Spleen (tissue), 7 donors: ENCODE data around the gene MBNL2.

Source experiments
- POLR2A ChIP-seq, 3 donors: fragments of 450-650 bp; IDR thresholded peaks; one replicate each; pipeline ENCODE4 v1.5.1; 2017; ENCODE audit warnings: antibody characterized with exemption in 3 of 3, mild to moderate bottlenecking in 1 of 3
- TF ChIP-seq, protein P1 (sequence below), 11 experiments: fragments of 200-600 bp in 7 of 11; fragments of 450-650 bp in 4 of 11; sonication (generic) in 4 of 11; IDR thresholded peaks in 8 of 11; conservative IDR thresholded peaks in 3 of 11; 1 replicate in 7 of 11; 2 replicates in 4 of 11; pipeline versions ENCODE4 v1.4.0 to v1.8.0; 2016 to 2021; ENCODE audit warnings: antibody characterized with exemption in 11 of 11, inconsistent platforms in 4 of 11, mild to moderate bottlenecking in 1 of 11
- donor health status: DM: no; HTN: no; CAD: no; lungs with moderate emphysema.
- donor health status: DM: no; HTN: no; CAD: no.
- donor health status: DM: no; HTN: no; CAD: no.

DNA sequence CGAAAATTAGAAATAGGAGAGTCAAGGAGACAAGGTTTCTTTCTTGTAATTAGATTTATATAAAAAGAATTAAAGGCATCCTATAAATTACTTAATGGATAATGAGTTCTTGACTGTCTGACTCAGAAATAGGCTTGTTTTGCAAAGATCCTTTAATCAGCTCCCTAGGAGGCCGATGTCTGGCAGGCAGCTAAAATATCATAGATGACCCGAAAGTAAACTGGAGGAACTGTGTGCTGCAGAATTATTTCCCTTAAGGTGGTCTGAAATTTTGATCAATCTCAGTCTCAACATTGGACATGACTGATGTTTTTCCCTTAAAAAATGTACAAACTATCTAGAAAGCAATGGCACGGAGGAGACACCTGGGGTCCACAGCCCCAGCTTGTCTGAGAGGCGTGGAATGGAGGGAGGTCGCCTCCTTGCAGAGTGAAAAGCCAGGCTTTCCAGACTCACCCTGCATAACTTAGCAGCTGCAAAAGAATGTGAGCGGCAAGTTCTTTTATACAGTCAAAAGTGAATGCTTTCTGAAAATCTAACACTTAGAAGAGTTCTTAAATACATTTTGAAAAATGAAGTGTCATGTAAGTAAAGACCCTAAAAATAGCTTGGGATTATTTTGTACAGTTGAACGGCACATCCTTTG, 44.8 kb downstream of the MBNL2 start:
- TF ChIP-seq POLR2A (IDR thresholded peaks at IDR 0.05), result no peak
- TF ChIP-seq, protein P1, sequence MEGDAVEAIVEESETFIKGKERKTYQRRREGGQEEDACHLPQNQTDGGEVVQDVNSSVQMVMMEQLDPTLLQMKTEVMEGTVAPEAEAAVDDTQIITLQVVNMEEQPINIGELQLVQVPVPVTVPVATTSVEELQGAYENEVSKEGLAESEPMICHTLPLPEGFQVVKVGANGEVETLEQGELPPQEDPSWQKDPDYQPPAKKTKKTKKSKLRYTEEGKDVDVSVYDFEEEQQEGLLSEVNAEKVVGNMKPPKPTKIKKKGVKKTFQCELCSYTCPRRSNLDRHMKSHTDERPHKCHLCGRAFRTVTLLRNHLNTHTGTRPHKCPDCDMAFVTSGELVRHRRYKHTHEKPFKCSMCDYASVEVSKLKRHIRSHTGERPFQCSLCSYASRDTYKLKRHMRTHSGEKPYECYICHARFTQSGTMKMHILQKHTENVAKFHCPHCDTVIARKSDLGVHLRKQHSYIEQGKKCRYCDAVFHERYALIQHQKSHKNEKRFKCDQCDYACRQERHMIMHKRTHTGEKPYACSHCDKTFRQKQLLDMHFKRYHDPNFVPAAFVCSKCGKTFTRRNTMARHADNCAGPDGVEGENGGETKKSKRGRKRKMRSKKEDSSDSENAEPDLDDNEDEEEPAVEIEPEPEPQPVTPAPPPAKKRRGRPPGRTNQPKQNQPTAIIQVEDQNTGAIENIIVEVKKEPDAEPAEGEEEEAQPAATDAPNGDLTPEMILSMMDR (IDR thresholded peaks at IDR 0.05 in 8 of 11, conservative IDR thresholded peaks at IDR 0.05 in 3 of 11), result no peak
